Cardiac fibroblast (primary cell): ENCODE data around the gene RIPK3.

Experiments
- DNase-seq, 2 donors: peaks; one replicate each; pipeline versions ENCODE4 v3.0.0 to v3.0.0-alpha.2; 2010; ENCODE audit warnings: low read depth in 2 of 2
- H3K4me3 ChIP-seq, 2 donors: replicated peaks in 1 of 2; 1 replicate in 1 of 2; 2 replicates in 1 of 2; pipeline ENCODE4 v1.5.1; 2011; ENCODE audit warnings: low read depth in 2 of 2, low read length in 2 of 2, mild to moderate bottlenecking in 2 of 2, moderate library complexity in 1 of 2
- CTCF ChIP-seq: IDR thresholded peaks from one replicate; pipeline ENCODE4 v1.5.1; 2011; ENCODE audit warnings: low read depth, mild to moderate bottlenecking, low read length, inconsistent platforms

RIPK3 gene

GRCh38 chr14:24337144-24337823 is 2.5 kb downstream of the RIPK3 start:
- TF ChIP-seq CTCF = no peak

GRCh38 chr14:24335461-24336171 is 4.2 kb downstream of the RIPK3 start:
- H3K4me3 ChIP-seq = no peak overlapping the region
- DNase-seq = no peak
- TF ChIP-seq CTCF = no peak

More at GRCh38 chr14:24337144-24337823, 2.5 kb downstream of the RIPK3 start:
- H3K4me3 ChIP-seq = no peak overlapping the region
- DNase-seq = no peak

- no peak for TF ChIP-seq CTCF
- peak in 1 of 2 donors; percentile 18 for DNase-seq
- H3K4me3 ChIP-seq = peak within 1 kb of the TSS; percentile 37 to 51
Observed at GRCh38 chr14:24334431-24335291, 5.1 kb downstream of the RIPK3 start, which contains the start of gene ADCY4. TSS of gene ADCY4 (minus strand) at chr14:24335071. CDS start at chr14:24334652, 419 bp downstream.

GRCh38 chr14:24332268-24332993 is 7.4 kb downstream of the RIPK3 start:
- peak; percentile 62 to 64 for DNase-seq
- no peak overlapping the region for H3K4me3 ChIP-seq
- TF ChIP-seq CTCF = peak; percentile 79

GRCh38 chr14:24331731-24332267 is 8.0 kb downstream of the RIPK3 start:
- DNase-seq = no peak
- no peak overlapping the region for H3K4me3 ChIP-seq
- no peak for TF ChIP-seq CTCF

GRCh38 chr14:24330973-24331674 is 8.7 kb downstream of the RIPK3 start:
- DNase-seq = no peak
- TF ChIP-seq CTCF = no peak
- H3K4me3 ChIP-seq = no peak overlapping the region
